ENCODE measurements around the gene NCAPD2.

DNA sequence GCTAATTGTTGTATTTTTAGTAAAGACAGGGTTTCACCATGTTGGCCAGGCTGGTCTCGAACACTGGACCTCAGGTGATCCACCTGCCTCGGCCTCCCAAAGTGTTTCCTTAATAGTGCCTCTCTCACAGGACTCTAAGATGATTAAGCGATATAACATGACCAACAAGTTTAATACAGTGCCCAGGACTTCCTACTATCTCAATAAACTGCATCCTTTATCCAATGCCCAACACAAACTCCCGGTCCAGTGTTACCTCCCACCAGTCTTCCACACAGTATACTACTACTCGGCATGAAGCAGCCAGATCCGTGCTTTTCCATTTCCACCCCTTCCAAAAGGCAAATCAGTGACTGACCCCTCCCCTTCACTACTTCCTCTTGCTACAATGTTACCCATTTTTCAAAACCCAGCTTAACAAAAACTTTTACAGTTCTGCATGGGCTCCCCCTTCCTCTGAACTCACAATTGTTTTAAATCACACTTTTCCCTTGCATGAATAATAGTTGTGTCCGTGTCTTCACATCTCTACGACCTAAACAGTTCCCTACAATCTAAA, 73.3 kb downstream of the NCAPD2 start:
- TF ChIP-seq, protein P1, sequence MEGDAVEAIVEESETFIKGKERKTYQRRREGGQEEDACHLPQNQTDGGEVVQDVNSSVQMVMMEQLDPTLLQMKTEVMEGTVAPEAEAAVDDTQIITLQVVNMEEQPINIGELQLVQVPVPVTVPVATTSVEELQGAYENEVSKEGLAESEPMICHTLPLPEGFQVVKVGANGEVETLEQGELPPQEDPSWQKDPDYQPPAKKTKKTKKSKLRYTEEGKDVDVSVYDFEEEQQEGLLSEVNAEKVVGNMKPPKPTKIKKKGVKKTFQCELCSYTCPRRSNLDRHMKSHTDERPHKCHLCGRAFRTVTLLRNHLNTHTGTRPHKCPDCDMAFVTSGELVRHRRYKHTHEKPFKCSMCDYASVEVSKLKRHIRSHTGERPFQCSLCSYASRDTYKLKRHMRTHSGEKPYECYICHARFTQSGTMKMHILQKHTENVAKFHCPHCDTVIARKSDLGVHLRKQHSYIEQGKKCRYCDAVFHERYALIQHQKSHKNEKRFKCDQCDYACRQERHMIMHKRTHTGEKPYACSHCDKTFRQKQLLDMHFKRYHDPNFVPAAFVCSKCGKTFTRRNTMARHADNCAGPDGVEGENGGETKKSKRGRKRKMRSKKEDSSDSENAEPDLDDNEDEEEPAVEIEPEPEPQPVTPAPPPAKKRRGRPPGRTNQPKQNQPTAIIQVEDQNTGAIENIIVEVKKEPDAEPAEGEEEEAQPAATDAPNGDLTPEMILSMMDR (conservative IDR thresholded peaks at IDR 0.05) = no peak
- no peak for TF ChIP-seq EZH2 (IDR thresholded peaks at IDR 0.05; ENCODE audit: low read depth)
